HG03280 (cell line): ENCODE results near the gene PMPCA.

Experiments
- ATAC-seq: cut with Tn5 transposase; IDR thresholded peaks from one replicate; pipeline ENCODE4 v1.9.1; 2021; ENCODE audit warnings: mild to moderate bottlenecking, moderate library complexity; ENCODE audit not compliant: unreplicated experiment

PMPCA gene

GRCh38 chr9:136372561-136373299 lies 37.7 kb upstream of the PMPCA start:
- ATAC-seq, result no peak

GRCh38 chr9:136373300-136374182 lies 36.9 kb upstream of the PMPCA start, which contains the start of gene CARD9:
CARD9 (minus strand) TSS chr9:136373669; CDS start chr9:136372078, 1,591 bp downstream.
- no peak for ATAC-seq

GRCh38 chr9:136374183-136374575 lies 36.3 kb upstream of the PMPCA start:
- no peak for ATAC-seq

GRCh38 chr9:136375096-136375495 lies 35.4 kb upstream of the PMPCA start:
- ATAC-seq, result no peak

- no peak for ATAC-seq
These were observed 34.0 kb upstream of the PMPCA start for GRCh38 chr9:136376457-136376856.

- no peak for ATAC-seq
These were observed 32.9 kb upstream of the PMPCA start for GRCh38 chr9:136377341-136378169.

- no peak for ATAC-seq
These were observed 32.1 kb upstream of the PMPCA start for GRCh38 chr9:136378170-136379002.

GRCh38 chr9:136379003-136379287 lies 31.5 kb upstream of the PMPCA start:
- ATAC-seq, result no peak

GRCh38 chr9:136379401-136379800 lies 31.1 kb upstream of the PMPCA start:
- no peak for ATAC-seq

GRCh38 chr9:136379891-136380290 lies 30.6 kb upstream of the PMPCA start:
- no peak for ATAC-seq

- ATAC-seq, result no peak
These were observed 30.1 kb upstream of the PMPCA start for GRCh38 chr9:136380381-136380780.

- ATAC-seq, result no peak
These were observed 29.1 kb upstream of the PMPCA start for GRCh38 chr9:136381311-136381710.

- ATAC-seq, result no peak
These were observed 28.4 kb upstream of the PMPCA start for GRCh38 chr9:136381966-136382513.

- ATAC-seq, result no peak
These were observed 27.0 kb upstream of the PMPCA start for GRCh38 chr9:136383436-136383835.

- ATAC-seq, result no peak
These were observed 25.4 kb upstream of the PMPCA start for GRCh38 chr9:136385015-136385414.

GRCh38 chr9:136386018-136386417 lies 24.4 kb upstream of the PMPCA start:
- ATAC-seq, result no peak

- ATAC-seq, result no peak
These were observed 23.2 kb upstream of the PMPCA start for GRCh38 chr9:136387217-136387616.

GRCh38 chr9:136389396-136389795 lies 21.1 kb upstream of the PMPCA start:
- ATAC-seq, result no peak

- no peak for ATAC-seq
These were observed 18.5 kb upstream of the PMPCA start for GRCh38 chr9:136391737-136392537.
